Measurements from ENCODE around the gene KNL1.

The KNL1 gene

GRCh38 chr15:40688932-40689799, 95.1 kb downstream of the KNL1 start:
- DNase-seq (ENCODE audit: extremely low read depth, low read depth) = no peak
- no peak for TF ChIP-seq CTCF (IDR thresholded peaks at IDR 0.05; ENCODE audit: low read depth, low read length, missing control alignments)
- no peak overlapping the region for H3K4me3 ChIP-seq (replicated peaks; ENCODE audit: low read depth, low read length)

- no peak for TF ChIP-seq CTCF (IDR thresholded peaks at IDR 0.05; ENCODE audit: low read depth, low read length, missing control alignments)
- no peak for DNase-seq (ENCODE audit: extremely low read depth, low read depth)
- H3K4me3 ChIP-seq (replicated peaks; ENCODE audit: low read depth, low read length) = no peak overlapping the region
These were observed 97.7 kb downstream of the KNL1 start for GRCh38 chr15:40691737-40692136.

GRCh38 chr15:40693904-40694687, 100.0 kb downstream of the KNL1 start:
- DNase-seq (ENCODE audit: extremely low read depth, low read depth) = no peak
- peak overlapping the region; percentile 62 for H3K4me3 ChIP-seq (replicated peaks; ENCODE audit: low read depth, low read length)
- TF ChIP-seq CTCF (IDR thresholded peaks at IDR 0.05; ENCODE audit: low read depth, low read length, missing control alignments) = no peak

- DNase-seq (ENCODE audit: extremely low read depth, low read depth) = peak; percentile 81
- H3K4me3 ChIP-seq (replicated peaks; ENCODE audit: low read depth, low read length) = peak within 1 kb of the TSS; percentile 62
- TF ChIP-seq CTCF (IDR thresholded peaks at IDR 0.05; ENCODE audit: low read depth, low read length, missing control alignments) = no peak
These were observed 100.8 kb downstream of the KNL1 start, which contains the start of gene RAD51 for GRCh38 chr15:40694688-40695468. TSS of gene RAD51 (plus strand) at chr15:40695174. CDS start at chr15:40698759, 3,585 bp downstream.

GRCh38 chr15:40695469-40695890, 101.4 kb downstream of the KNL1 start:
- DNase-seq (ENCODE audit: extremely low read depth, low read depth) = no peak
- peak overlapping the region; percentile 62 for H3K4me3 ChIP-seq (replicated peaks; ENCODE audit: low read depth, low read length)

More at GRCh38 chr15:40695469-40695890, 101.4 kb downstream of the KNL1 start:
- TF ChIP-seq CTCF (IDR thresholded peaks at IDR 0.05; ENCODE audit: low read depth, low read length, missing control alignments) = no peak
